Hematopoietic multipotent progenitor cell treated with erythropoietin and hydrocortisone succinate and interleukin-3 and kit ligand, for 15 days (in vitro differentiated cells): Measurements from ENCODE around the gene KLHDC3.

Source experiments
- DNase-seq: peaks from one replicate; pipeline ENCODE4 v3.0.0-alpha.2; 2015; ENCODE audit warnings: low spot score

Gene KLHDC3

DNA sequence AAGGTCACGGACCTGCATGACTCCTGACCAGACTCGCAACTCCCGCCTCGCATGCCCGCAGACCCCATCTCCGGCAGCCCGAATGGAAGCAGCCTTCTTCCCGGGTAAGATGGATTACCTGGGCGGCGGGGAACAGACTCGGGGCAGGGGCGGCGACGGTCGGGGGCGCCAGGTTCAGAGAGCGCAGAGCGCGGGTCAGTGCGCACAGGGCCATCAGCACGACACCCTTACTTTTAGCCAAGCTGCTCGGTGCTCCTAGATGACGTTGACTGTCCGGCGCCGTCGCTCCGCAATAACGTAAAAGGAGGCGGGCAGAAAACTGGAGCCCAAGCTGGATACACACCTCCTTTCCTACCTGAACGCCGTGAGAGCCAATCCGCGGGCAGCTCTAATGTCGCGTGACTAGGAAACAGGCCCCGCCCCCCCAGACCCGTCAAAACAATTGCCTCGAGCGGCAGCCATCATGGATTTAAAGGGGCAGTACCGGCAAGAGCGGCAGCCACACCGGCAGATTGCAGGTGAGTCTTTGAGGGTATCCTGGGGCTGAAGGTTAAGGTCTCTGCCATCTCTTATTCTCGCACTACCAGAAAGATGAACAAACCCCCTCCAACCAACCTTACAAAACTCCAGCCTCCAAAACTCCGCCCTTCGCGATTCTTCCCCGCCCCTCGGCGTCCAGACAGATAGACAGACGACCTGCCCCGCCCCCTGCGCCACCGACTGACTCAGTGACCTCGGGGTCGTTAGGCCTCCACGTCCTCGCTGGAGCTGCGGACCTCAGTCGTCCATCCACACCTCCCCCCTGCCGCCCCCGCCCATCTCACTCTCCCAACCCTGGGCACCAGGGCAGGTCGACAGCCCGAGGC lies 45.4 kb downstream of the KLHDC3 start, which contains the start of the genes KLC4 and MRPL2:
Gene KLC4, plus strand, starts transcription at position 464 of the 866 bp plus-strand sequence. CDS start 1,705 bp downstream, outside the sequence.
Gene MRPL2, minus strand, starts transcription at position 267 of the 866 bp plus-strand sequence. Its CDS starts 53 bp downstream, at position 214.
- peak; percentile 100 for DNase-seq

DNA sequence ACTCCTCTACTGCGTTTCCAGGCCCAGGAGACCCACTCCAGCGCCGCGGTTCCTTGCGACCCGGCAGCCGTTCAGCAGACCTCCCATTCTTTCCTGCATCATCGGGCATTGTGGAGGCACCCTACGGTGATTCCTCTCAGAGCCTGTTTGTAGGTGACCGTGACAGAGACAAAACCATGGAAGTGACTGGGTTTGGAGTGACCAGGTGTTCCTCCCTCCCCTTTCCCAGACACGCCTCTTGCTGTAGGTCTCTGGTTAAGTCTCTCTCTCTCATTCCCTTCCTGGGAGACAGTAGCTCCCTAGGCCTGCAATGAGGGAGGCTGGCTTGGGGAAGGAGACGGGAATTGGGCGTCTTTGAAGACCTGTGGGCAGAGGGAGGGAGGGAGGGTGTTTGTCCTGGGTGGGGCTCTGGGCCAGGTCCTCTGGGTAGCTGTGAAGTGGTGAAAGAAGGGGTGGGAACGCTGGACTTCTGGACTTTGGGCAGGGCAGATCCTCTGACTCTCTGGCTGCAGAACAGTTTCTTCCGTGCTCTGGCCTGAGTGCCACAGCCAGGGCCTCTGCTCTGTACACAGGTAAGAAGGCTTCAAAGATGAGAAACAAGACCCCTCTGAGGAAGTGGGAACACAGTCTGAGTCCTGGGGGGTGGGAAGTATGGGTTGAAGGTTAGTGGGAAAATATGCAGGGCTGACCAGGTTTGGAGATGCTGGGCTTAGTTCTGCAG lies 46.1 kb downstream of the KLHDC3 start:
- no peak for DNase-seq

DNA sequence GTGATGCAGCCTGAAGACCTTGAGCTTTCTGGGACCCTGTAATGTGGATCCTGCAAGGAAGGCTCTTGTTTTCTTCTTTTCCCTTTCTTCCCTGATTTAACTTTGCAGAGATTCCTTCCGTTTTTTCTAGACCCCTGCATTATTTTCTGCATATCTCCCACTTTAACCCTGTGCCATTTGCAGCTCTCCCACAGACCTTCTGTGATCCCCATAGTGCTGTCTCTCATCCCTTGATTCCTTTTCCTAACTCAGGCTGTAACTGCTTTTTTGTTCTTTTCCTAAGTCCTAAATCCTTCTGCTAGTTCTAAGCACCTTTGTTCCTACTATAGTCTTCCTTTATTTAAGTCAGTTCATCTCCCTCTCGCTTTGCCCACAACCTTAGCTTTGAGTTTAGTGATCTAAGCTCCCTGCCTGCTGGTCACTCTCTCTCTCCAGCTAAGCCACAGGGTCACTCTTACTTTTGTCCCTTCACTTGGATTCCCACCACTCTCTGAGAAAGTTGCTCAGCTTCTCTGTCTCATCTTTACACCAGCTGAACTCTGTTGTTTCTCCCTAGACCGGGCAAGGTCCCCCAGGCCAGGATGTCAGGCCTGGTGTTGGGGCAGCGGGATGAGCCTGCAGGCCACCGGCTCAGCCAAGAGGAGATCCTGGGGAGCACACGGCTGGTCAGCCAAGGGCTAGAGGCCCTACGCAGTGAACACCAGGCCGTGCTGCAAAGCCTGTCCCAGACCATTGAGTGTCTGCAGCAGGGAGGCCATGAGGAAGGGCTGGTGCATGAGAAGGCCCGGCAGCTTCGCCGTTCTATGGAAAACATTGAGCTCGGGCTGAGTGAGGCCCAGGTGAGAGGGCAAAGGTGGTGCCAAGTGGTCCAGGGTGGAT lies 46.9 kb downstream of the KLHDC3 start:
- no peak for DNase-seq

DNA sequence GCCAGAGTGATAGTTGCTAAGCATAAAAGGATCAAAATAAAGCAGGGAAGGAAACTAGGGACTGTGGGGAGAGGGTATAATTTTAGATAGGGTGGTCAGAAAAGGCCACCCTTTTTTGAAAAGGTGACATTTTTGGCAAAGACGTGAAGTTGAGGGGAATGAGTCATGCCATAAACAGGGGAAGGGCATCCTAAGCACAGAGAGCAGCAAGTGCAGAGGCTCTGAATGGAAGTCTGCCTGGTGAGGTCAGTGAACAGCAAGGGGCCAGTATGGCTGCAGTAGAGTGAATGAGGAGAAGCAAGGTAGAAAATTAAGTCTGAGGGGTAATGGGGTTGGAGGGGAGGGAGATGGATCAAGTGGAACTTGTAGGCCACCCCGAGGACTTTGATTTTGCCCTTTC lies 47.8 kb downstream of the KLHDC3 start:
- DNase-seq = no peak

DNA sequence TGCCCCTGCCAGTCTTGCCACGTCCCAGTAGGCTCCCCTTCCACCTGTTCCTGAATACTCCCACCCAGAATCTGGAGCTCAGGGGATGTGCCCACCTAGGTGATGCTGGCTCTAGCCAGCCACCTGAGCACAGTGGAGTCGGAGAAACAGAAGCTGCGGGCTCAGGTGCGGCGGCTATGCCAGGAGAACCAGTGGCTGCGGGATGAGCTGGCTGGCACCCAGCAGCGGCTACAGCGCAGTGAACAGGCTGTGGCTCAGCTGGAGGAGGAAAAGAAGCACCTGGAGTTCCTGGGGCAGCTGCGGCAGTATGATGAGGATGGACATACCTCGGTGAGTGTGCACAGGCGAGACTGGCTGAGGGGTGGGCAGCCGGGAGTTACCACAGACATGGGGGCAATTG lies 48.8 kb downstream of the KLHDC3 start:
- DNase-seq = no peak

DNA sequence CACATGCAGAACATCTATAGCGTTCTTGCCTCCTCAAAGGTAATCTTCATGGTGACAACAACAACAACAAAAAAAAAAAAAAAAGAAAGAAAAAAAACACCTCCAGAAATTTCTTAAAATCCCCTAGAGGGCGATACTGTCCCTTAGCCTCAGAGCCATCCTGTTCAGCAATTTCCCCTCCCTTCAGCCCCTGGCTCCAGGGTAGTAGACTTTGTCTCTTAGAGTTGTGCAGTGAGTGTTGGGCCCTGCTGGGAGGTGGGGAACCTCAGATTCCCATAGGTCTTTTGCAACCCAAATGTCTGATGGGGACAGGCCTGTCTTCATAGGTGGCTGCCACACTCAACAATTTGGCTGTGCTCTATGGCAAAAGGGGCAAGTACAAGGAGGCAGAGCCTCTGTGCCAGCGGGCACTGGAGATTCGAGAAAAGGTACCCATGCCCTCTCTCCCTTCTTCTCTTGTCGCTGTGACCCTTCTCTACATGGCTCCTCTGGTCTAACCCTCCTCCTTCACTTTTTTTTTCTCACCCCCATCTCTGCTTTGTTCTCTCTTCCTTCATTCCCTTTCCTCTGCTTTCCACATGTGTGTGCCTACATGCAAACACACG lies 56.1 kb downstream of the KLHDC3 start:
- DNase-seq = peak; percentile 53
